HG03060 (cell line): Measurements from ENCODE around the gene PHACTR3.
"Not testable (repeated sequence)": the region's sequence is repeated elsewhere in the genome, so short reads cannot be mapped to it uniquely, and the experiment has no call there.

ENCODE experiments used
- ATAC-seq: cut with Tn5 transposase; IDR thresholded peaks from one replicate; pipeline ENCODE4 v1.9.1; 2021; ENCODE audit warnings: low read depth, moderate number of reproducible peaks; ENCODE audit not compliant: unreplicated experiment

Gene PHACTR3

GRCh38 chr20:59884494-59884893 is 280.2 kb downstream of the PHACTR3 start:
- no peak for ATAC-seq

DNA sequence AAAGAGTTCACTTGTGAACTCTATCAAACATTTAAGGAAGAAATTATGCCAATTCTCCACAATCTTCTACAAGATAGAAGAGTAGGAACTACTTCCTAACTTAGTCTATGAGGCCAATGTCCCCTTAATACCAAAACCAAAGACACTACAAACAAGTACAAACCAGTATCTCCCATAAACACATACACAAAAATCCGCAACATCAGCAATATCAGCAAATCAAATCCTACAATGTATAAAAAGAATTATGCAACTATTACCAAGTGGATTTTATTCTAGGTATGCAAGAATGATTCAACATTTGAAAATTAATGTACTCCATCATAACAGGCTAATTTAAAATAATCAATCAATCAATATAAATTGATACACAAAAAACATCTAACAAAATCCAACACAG is 283.7 kb downstream of the PHACTR3 start:
- ATAC-seq, result no peak

GRCh38 chr20:59890035-59890434 is 285.7 kb downstream of the PHACTR3 start:
- ATAC-seq, result not testable (repeated sequence)

GRCh38 chr20:59891581-59891980 is 287.2 kb downstream of the PHACTR3 start:
- ATAC-seq, result no peak

DNA sequence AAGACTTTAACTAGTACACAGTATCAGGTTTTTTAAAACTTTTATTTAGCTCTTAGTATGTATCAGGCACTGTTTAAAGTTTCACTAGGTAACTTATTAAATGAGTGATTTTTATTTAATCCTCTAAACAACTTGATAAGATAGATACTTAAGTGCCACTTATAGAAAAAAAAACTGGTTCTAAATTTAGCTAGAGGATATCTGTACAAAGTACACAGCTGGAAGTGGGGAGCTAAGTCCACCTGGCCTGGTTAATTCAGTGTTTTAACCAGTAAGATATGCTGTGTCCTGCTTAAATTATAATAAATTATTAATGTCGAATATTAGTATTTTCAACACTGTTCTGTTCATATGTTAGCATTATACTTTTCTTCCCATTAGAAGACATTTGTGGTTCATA is 291.6 kb downstream of the PHACTR3 start:
- no peak for ATAC-seq
